Measurements from ENCODE around the gene ACE. TPM values are rescaled to one million over a fixed set of nuclear protein-coding genes. Genes with fewer than 3 reads are reported as not detected.

The ACE gene
- total RNA-seq, 1 experiment from 2014 or later, result 9.1 TPM

DNA sequence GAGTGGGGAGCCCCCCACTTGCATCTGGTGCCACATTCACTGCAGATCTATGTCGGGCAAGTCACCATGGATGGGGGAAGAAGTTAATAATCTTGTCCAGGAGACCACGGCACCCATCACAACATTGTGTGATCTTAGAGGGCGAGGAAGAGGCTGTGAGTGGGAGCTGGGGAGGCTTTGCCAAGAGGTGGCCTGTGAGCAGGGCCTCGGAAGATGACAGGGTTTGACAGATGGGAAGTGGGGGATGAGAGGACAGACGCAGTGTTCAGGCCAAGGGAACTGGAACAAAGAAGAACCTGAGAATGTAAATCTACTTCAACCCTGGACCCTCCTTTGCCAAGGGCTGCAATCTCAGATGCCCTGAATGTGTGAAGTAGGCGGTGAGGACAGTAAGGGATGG is 12.4 kb downstream of the ACE start:
- H3K4me3 ChIP-seq (ENCODE audit: low read length), result no peak overlapping the region
- intact Hi-C loops (cut with micrococcal nuclease), result no loop called here
- ATAC-seq, result no peak
- no TSS peak for BruUV-seq (replicated peaks)
- TF ChIP-seq EZH2phosphoT487 (IDR thresholded peaks at IDR 0.05; ENCODE audit: borderline replicate concordance, low read length) (no peak), CTCF (conservative IDR thresholded peaks at IDR 0.05; ENCODE audit: low read depth, low read length) (no peak), EZH2 (IDR thresholded peaks at IDR 0.05; ENCODE audit: low read length, unreplicated experiment) (no peak)
- ChIA-PET POLR2A (ENCODE audit: unreplicated experiment) (no interaction called here), CTCF (no interaction called here)
- H3K4me1 ChIP-seq (ENCODE audit: insufficient read depth, low read length), result no peaks in the 10 kb centered on the region
- H3F3A ChIP-seq (ENCODE audit: low read length, unreplicated experiment), result no peaks in the 10 kb centered on the region
- no peak for DNase-seq
- H2AFZ ChIP-seq (ENCODE audit: low read length), result no peak overlapping the region
- no peak overlapping the region for H3K27ac ChIP-seq (ENCODE audit: low read length)
- no peak overlapping the region for H3K9ac ChIP-seq (ENCODE audit: low read length)
- H3K79me2 ChIP-seq (ENCODE audit: low read length), result no peaks in the 10 kb centered on the region
- H3K9me2 ChIP-seq (replicated peaks; ENCODE audit: low read length), result no peaks in the 10 kb centered on the region
- no peak overlapping the region for H3K4me2 ChIP-seq (ENCODE audit: low read length)
- no peaks in the 10 kb centered on the region for H4K20me1 ChIP-seq (ENCODE audit: low read length)
- no peaks in the 10 kb centered on the region for H3K27me3 ChIP-seq (ENCODE audit: low read length)
- no peaks in the 10 kb centered on the region for H3K9me3 ChIP-seq (ENCODE audit: low read length)
- H3K36me3 ChIP-seq (ENCODE audit: low read depth, low read length), result no peaks in the 10 kb centered on the region

DNA sequence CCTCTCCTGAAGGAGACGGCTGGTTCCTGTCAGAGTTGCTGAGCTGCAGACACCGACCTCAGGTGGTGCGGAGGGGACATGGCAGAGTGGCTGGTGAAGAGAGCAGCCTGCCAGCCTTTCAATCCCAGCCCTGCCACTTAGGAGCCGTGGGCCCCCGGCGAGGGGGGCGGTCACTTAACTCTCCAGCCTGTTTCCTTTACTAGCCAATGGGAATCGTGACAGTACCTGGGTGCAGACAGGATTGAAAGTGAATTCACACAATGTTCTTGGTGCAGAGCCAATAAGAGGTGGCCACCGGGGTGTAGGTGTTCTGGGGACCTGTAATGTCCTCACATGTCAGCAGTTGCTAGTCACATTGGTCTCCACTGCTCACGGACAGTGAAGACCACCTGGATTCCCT is 13.5 kb downstream of the ACE start:
- TF ChIP-seq EZH2 (IDR thresholded peaks at IDR 0.05; ENCODE audit: low read length, unreplicated experiment) (no peak), CTCF (conservative IDR thresholded peaks at IDR 0.05; ENCODE audit: low read depth, low read length) (no peak), EZH2phosphoT487 (IDR thresholded peaks at IDR 0.05; ENCODE audit: borderline replicate concordance, low read length) (no peak)
- Histone ChIP-seq H3K79me2 (ENCODE audit: low read length) (no peaks in the 10 kb centered on the region), H3K36me3 (ENCODE audit: low read depth, low read length) (no peaks in the 10 kb centered on the region), H3K9ac (ENCODE audit: low read length) (no peak overlapping the region), H4K20me1 (ENCODE audit: low read length) (no peaks in the 10 kb centered on the region), H3K4me3 (ENCODE audit: low read length) (no peak overlapping the region), H3K27ac (ENCODE audit: low read length) (no peak overlapping the region), H2AFZ (ENCODE audit: low read length) (no peak overlapping the region), H3K9me2 (replicated peaks; ENCODE audit: low read length) (no peaks in the 10 kb centered on the region), H3K27me3 (ENCODE audit: low read length) (no peaks in the 10 kb centered on the region), H3K4me1 (ENCODE audit: insufficient read depth, low read length) (no peaks in the 10 kb centered on the region), H3K4me2 (ENCODE audit: low read length) (no peak overlapping the region), H3F3A (ENCODE audit: low read length, unreplicated experiment) (no peaks in the 10 kb centered on the region), H3K9me3 (ENCODE audit: low read length) (no peaks in the 10 kb centered on the region)
- intact Hi-C loops (cut with micrococcal nuclease), result no loop called here
- DNase-seq, result no peak
- BruUV-seq (replicated peaks), result no TSS peak
- ChIA-PET CTCF (no interaction called here), POLR2A (ENCODE audit: unreplicated experiment) (no interaction called here)
- no peak for ATAC-seq

DNA sequence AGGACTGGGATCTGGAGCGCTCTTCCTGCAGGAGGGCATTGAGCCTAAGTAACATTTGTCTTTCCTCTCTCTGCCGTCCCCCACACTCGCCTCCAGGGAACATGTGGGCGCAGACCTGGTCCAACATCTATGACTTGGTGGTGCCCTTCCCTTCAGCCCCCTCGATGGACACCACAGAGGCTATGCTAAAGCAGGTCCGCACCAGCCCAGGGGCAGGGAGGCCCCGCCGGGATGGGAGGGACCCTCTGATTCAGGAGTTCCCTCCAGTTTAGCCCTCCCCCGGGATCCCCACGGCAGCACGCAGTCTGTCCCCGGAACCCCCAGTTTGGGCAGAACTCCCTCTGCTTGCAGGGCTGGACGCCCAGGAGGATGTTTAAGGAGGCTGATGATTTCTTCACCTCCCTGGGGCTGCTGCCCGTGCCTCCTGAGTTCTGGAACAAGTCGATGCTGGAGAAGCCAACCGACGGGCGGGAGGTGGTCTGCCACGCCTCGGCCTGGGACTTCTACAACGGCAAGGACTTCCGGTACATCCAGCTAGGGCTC is 14.1 kb downstream of the ACE start:
- Histone ChIP-seq H3F3A (ENCODE audit: low read length, unreplicated experiment) (no peaks in the 10 kb centered on the region), H3K9me2 (replicated peaks; ENCODE audit: low read length) (no peaks in the 10 kb centered on the region), H3K4me3 (ENCODE audit: low read length) (no peak overlapping the region), H3K79me2 (ENCODE audit: low read length) (no peaks in the 10 kb centered on the region), H3K27ac (ENCODE audit: low read length) (no peak overlapping the region), H3K9ac (ENCODE audit: low read length) (no peak overlapping the region), H3K36me3 (ENCODE audit: low read depth, low read length) (no peaks in the 10 kb centered on the region), H3K9me3 (ENCODE audit: low read length) (no peaks in the 10 kb centered on the region), H3K4me2 (ENCODE audit: low read length) (no peak overlapping the region), H3K27me3 (ENCODE audit: low read length) (no peaks in the 10 kb centered on the region), H3K4me1 (ENCODE audit: insufficient read depth, low read length) (no peaks in the 10 kb centered on the region), H4K20me1 (ENCODE audit: low read length) (no peaks in the 10 kb centered on the region), H2AFZ (ENCODE audit: low read length) (no peak overlapping the region)
- ATAC-seq, result no peak
- intact Hi-C loops (cut with micrococcal nuclease), result no loop called here
- ChIA-PET CTCF (no interaction called here), POLR2A (ENCODE audit: unreplicated experiment) (no interaction called here)
- no peak for DNase-seq
- no peak for TF ChIP-seq EZH2 (IDR thresholded peaks at IDR 0.05; ENCODE audit: low read length, unreplicated experiment)
- TF ChIP-seq EZH2phosphoT487 (IDR thresholded peaks at IDR 0.05; ENCODE audit: borderline replicate concordance, low read length), result no peak
- no peak for TF ChIP-seq CTCF (conservative IDR thresholded peaks at IDR 0.05; ENCODE audit: low read depth, low read length)
- BruUV-seq (replicated peaks), result no TSS peak

Data from PC-3 (cell line).